GM23338 (cell line): ENCODE data around the gene ACOD1. TPM values are rescaled to one million over a fixed set of nuclear protein-coding genes. Genes with fewer than 3 reads are reported as not detected.
A peak's percentile ranks its signal among the peaks of the same experiment; 100 is the strongest.

ENCODE experiments used
- ATAC-seq: fragments of 200-7000 bp; cut with Tn5 transposase; 3 replicates; pipeline ENCODE4 v1.9.1; 2020
- DNase-seq: peaks from one replicate; pipeline ENCODE4 v3.0.0-alpha.2; 2015; ENCODE audit warnings: low spot score
- H2AFZ ChIP-seq: fragments of 200-600 bp; sonication (generic); 2 replicates; pipeline ENCODE4 v1.8.0; 2016; ENCODE audit warnings: antibody characterized with exemption, mild to moderate bottlenecking, moderate library complexity
- H3F3A ChIP-seq: fragments of 200-600 bp; sonication (generic); replicated peaks from 2 replicates; pipeline ENCODE4 v1.8.0; 2017; ENCODE audit warnings: antibody characterized with exemption, mixed run types, low read depth
- H3K27ac ChIP-seq: fragments of 200-600 bp; sonication (generic); 2 replicates; pipeline ENCODE4 v1.6.1; 2016; ENCODE audit warnings: low read depth
- H3K27me3 ChIP-seq: fragments of 200-600 bp; sonication (generic); 2 replicates; pipeline ENCODE4 v1.8.0; 2016; ENCODE audit warnings: mild to moderate bottlenecking, mixed run types, moderate library complexity; ENCODE audit not compliant: insufficient read depth
- H3K36me3 ChIP-seq: fragments of 200-600 bp; sonication (generic); 2 replicates; pipeline ENCODE4 v1.8.0; 2016; ENCODE audit warnings: mild to moderate bottlenecking; ENCODE audit not compliant: insufficient read depth
- H3K4me1 ChIP-seq: fragments of 200-600 bp; sonication (generic); 2 replicates; pipeline ENCODE4 v1.8.0; 2016; ENCODE audit warnings: mild to moderate bottlenecking, moderate library complexity; ENCODE audit not compliant: insufficient read depth
- H3K4me2 ChIP-seq: fragments of 200-600 bp; sonication (generic); 2 replicates; pipeline ENCODE4 v1.7.1; 2017; ENCODE audit warnings: mixed run types
- H3K4me3 ChIP-seq: fragments of 200-600 bp; sonication (generic); 2 replicates; pipeline ENCODE4 v1.6.1; 2016; ENCODE audit warnings: mixed run types
- H3K79me2 ChIP-seq: fragments of 200-600 bp; sonication (generic); replicated peaks from 2 replicates; pipeline ENCODE4 v1.8.0; 2017; ENCODE audit warnings: mild to moderate bottlenecking; ENCODE audit not compliant: insufficient read depth
- H3K9me2 ChIP-seq: fragments of 200-600 bp; sonication (generic); 2 replicates; pipeline ENCODE4 v1.8.0; 2017; ENCODE audit not compliant: insufficient read depth
- H4K20me1 ChIP-seq: fragments of 200-600 bp; sonication (generic); replicated peaks from 2 replicates; pipeline ENCODE4 v1.8.0; 2017; ENCODE audit warnings: mild to moderate bottlenecking; ENCODE audit not compliant: insufficient read depth
- H3K27ac Mint-ChIP-seq: 2 replicates; pipeline ENCODE4 v1.8.0; 2020; ENCODE audit warnings: inconsistent platforms, mild to moderate bottlenecking, moderate library complexity, mixed read lengths
- H3K27me3 Mint-ChIP-seq: 3 replicates; pipeline ENCODE4 v1.8.0; 2022; ENCODE audit warnings: low read depth, mild to moderate bottlenecking, moderate library complexity, mixed read lengths, inconsistent platforms; ENCODE audit not compliant: insufficient read depth, poor library complexity
- H3K36me3 Mint-ChIP-seq: 3 replicates; pipeline ENCODE4 v1.8.0; 2021; ENCODE audit warnings: low read depth, mild to moderate bottlenecking, inconsistent platforms, moderate library complexity, mixed read lengths
- H3K4me1 Mint-ChIP-seq: 3 replicates; pipeline ENCODE4 v1.8.0; 2020; ENCODE audit warnings: mild to moderate bottlenecking, inconsistent platforms, mixed read lengths
- H3K4me3 Mint-ChIP-seq: 3 replicates; pipeline ENCODE4 v1.8.0; 2021; ENCODE audit warnings: moderate library complexity, mild to moderate bottlenecking, inconsistent platforms, mixed read lengths
- H3K9me3 Mint-ChIP-seq: 3 replicates; pipeline ENCODE4 v1.8.0; 2020; ENCODE audit warnings: moderate library complexity, mild to moderate bottlenecking, inconsistent platforms, mixed read lengths
- ETS1 ChIP-seq: IDR thresholded peaks from 2 replicates; pipeline ENCODE4 v1.6.1; 2016; ENCODE audit warnings: antibody characterized with exemption
- EZH2 ChIP-seq: fragments of 200-600 bp; sonication (generic); IDR thresholded peaks from one replicate; pipeline ENCODE4 v1.8.0; 2017; ENCODE audit warnings: antibody characterized with exemption, mild to moderate bottlenecking, low read depth; ENCODE audit not compliant: unreplicated experiment
- EZH2phosphoT487 ChIP-seq: fragments of 200-600 bp; sonication (generic); IDR thresholded peaks from one replicate; pipeline ENCODE4 v1.8.1; 2018; ENCODE audit warnings: antibody characterized with exemption; ENCODE audit not compliant: unreplicated experiment
- JUNB ChIP-seq: IDR thresholded peaks from one replicate; pipeline ENCODE4 v1.6.1; 2016; ENCODE audit warnings: antibody characterized with exemption; ENCODE audit not compliant: unreplicated experiment
- ZNF462 ChIP-seq: fragments of 250-450 bp; sonication (Bioruptor Pico); IDR thresholded peaks from 2 replicates; pipeline ENCODE4 v1.5.0; 2020; ENCODE audit warnings: mild to moderate bottlenecking, moderate library complexity
- polyA plus RNA-seq: library from polyadenylated mRNA; unstranded; fragments of >200 nt; fragmentation: Nextera tagmentation; extraction: Ambion mirVana; gene quantifications from 2 replicates; pipeline ENCODE4 v1.2.1, GENCODE V29; 2016
- total RNA-seq: library from RNA; depleted of rRNA; stranded (reverse); fragments of >200 nt; shearing (Covaris generic); gene quantifications from 2 replicates; pipeline ENCODE4 v1.2.3, GENCODE V29; 2014

ACOD1 gene
- total and polyA plus RNA-seq, 2 experiments from 2014 or later, result not detected

- no peak for TF ChIP-seq ZNF462 (CRISPR knock-in tag)
- TF ChIP-seq JUNB, result no peak
- no peak for TF ChIP-seq EZH2
- TF ChIP-seq EZH2phosphoT487, result no peak
These were observed 35.4 kb downstream of the ACOD1 start (continued) for GRCh38 chr13:76983676-76984075.

GRCh38 chr13:76991432-76991795 lies 43.1 kb downstream of the ACOD1 start:
- peaks cover 21% of the 10 kb centered on the region for H3K27me3 Mint-ChIP-seq
- H3K79me2 ChIP-seq, result no peaks in the 10 kb centered on the region; the same call in 1 of the 2 replicates
- H3K36me3 Mint-ChIP-seq, result no peaks in the 10 kb centered on the region; the same call in 2 of the 3 replicates
- H3K4me2 ChIP-seq, result peak overlapping the region; percentile 84
- no peaks in the 10 kb centered on the region; the same call in 1 of the 2 replicates for H4K20me1 ChIP-seq
- peak overlapping the region; percentile 75; the same call in 1 of the 2 replicates for H3K27ac Mint-ChIP-seq
- H2AFZ ChIP-seq, result peak overlapping the region; percentile 100
- DNase-seq (no peak), ATAC-seq (peak; percentile 4)
- no peaks in the 10 kb centered on the region for H3K36me3 ChIP-seq
- H3K9me2 ChIP-seq, result no peaks in the 10 kb centered on the region
- no peaks in the 10 kb centered on the region; the same call in 2 of the 3 replicates for H3K9me3 Mint-ChIP-seq
- H3K27me3 ChIP-seq, result no peaks in the 10 kb centered on the region
- H3K4me1 Mint-ChIP-seq, result peaks cover 13% of the 10 kb centered on the region; the same call in 2 of the 3 replicates
- H3K4me3 ChIP-seq, result peak overlapping the region; percentile 77
- 0 out of 2 replicates have a peak overlapping the region, but pooled peaks have one; percentile 55 for H3K27ac ChIP-seq
- H3K4me3 Mint-ChIP-seq, result peak overlapping the region; percentile 99
- H3K4me1 ChIP-seq, result peaks cover 8% of the 10 kb centered on the region; the same call in 1 of the 2 replicates
- H3F3A ChIP-seq, result no peaks in the 10 kb centered on the region
- TF ChIP-seq ZNF462 (CRISPR knock-in tag) (no peak), ETS1 (no peak)
